ENCODE data around the gene CAMK2G.
"Not testable (repeated sequence)": the region's sequence is repeated elsewhere in the genome, so short reads cannot be mapped to it uniquely, and the experiment has no call there.

CAMK2G gene

DNA sequence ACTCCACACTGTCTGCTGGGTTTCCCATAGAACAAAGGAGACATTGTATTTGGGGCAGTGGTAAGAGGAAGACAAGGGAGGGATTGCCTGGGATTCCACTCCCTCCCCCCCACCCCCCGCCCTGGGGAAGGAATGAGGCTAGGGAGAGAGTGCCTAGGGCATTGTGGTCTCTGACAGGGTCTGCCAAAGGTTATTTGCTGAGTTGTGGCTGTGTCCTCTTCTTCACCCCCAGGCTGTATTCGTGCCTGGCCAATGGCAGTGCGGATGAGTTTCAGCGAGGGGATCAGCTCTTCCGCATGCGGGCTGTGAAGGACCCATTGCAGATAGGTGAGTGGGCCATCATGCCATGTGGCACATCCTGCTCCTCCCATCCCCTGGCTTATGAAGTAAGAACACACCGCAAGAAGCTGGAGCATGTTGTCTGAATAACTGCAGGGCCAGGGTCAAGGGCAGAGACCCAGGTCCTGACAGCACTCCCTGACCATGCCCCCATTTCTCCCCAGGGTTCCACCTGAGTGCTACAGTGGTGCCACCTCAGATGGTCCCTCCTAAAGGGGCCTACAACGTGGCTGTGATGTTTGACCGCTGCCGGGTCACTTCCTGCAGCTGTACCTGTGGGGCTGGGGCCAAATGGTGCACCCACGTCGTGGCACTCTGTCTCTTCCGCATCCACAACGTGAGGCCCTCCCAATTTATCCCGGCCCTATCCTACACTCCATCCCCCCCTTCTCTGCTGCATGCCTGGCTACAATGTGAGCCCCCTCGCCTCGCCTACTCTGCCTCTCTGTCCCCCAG is 85.3 kb downstream of the CAMK2G start:
- Mint-ChIP-seq H3K36me3 (ENCODE audit: low read depth) (peaks cover 35% of the 10 kb centered on the region), H3K27ac (no peak overlapping the region), H3K4me3 (no peak overlapping the region)

DNA sequence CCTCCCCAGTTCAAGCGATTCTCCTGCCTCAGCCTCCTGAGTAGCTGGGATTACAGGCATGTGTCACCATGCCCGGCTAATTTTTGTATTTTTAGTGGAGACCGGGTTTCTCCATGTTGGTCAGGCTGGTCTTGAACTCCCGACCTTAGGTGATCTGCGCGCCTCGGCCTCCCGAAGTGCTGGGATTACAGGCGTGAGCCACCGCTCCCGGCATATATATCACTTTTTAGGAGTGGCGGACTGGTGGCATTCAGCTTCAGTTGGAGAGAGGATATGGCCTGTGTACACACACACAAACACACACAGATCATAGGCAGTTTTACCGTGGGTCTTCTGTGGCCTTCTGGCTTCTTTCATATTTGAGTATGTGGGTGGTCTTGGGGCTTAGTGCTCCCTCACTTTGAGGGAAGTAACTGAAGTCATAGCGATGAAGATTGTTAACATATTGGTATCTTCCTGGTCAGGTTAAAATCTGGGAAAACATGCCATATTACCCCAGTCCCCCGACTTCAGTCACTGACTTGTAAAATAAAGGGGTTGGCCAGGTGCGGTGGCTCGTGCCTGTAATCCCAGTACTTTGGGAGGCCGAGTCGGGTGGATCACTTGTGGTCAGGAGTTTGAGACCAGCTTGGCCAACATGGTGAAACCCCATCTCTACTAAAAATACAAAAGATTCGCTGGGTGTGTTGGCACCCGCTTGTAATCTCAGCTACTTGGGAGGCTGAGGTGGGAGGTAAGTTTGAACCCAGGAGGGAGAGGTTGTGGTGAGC is 87.1 kb downstream of the CAMK2G start:
- not testable (repeated sequence) for H3K27ac Mint-ChIP-seq; H3K27me3 Mint-ChIP-seq (ENCODE audit: low read depth); H3K9me3 Mint-ChIP-seq
- Mint-ChIP-seq H3K36me3 (ENCODE audit: low read depth) (peaks cover 27% of the 10 kb centered on the region), H3K4me1 (ENCODE audit: low read depth) (peaks cover 30% of the 10 kb centered on the region), H3K4me3 (peak overlapping the region; percentile 58)

More for the DNA sequence above, 85.3 kb downstream of the CAMK2G start:
- H3K9me3 Mint-ChIP-seq = no peaks in the 10 kb centered on the region
- no peaks in the 10 kb centered on the region for H3K27me3 Mint-ChIP-seq (ENCODE audit: low read depth)
- H3K4me1 Mint-ChIP-seq (ENCODE audit: low read depth) = peaks cover 22% of the 10 kb centered on the region

- Mint-ChIP-seq H3K4me1 (ENCODE audit: low read depth) (peaks cover 34% of the 10 kb centered on the region), H3K9me3 (no peaks in the 10 kb centered on the region), H3K36me3 (ENCODE audit: low read depth) (peaks cover 28% of the 10 kb centered on the region), H3K4me3 (peak overlapping the region; percentile 90), H3K27me3 (ENCODE audit: low read depth) (no peaks in the 10 kb centered on the region), H3K27ac (peak overlapping the region; percentile 86)
Observed at GRCh38 chr10:73786512-73786885, 87.9 kb downstream of the CAMK2G start.

DNA sequence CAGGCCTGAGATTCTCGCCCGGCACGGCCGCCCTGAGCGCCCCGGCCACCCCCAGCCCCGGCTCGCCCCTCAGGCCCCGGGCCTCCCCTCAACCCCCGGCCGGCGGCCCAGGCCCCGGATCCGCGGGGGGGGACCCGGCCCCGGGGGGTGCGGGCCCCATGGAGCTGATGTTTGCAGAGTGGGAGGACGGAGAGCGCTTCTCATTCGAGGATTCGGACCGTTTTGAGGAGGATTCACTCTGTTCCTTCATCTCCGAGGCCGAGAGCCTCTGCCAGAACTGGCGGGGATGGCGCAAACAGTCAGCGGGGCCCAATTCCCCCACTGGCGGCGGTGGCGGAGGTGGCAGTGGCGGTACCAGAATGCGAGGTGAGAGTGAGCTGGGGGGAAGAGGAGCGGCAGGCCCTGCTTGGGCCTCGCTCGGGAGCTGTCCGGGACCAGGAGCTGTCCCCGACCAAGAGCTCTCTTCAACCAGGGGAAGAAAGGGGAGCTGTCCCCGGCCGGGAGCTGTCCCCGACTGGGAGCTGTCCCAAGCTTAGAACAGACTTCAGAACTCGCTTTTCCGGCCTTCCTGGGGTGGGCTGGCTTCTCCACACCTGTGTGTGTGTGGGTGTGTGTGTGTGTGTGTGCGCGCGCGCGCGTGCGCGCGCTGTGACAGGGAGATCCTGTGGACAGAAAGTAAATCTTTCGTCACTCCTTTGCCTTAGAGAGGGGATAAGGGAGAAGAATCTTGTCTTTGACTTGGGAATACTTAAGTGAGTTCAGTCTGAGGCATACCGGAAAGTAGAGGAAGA is 88.4 kb downstream of the CAMK2G start:
- peak overlapping the region; percentile 98 for H3K27ac Mint-ChIP-seq

GRCh38 chr10:73785211-73785720 is 89.1 kb downstream of the CAMK2G start, which contains the start of gene ZSWIM8:
Gene ZSWIM8 (plus strand): TSS chr10:73785606. CDS start chr10:73785879, 273 bp downstream.
- Mint-ChIP-seq H3K4me1 (ENCODE audit: low read depth) (peaks cover 40% of the 10 kb centered on the region), H3K9me3 (no peaks in the 10 kb centered on the region), H3K36me3 (ENCODE audit: low read depth) (peaks cover 22% of the 10 kb centered on the region), H3K4me3 (peak within 1 kb of the TSS; percentile 93), H3K27ac (peak within 1 kb of the TSS; percentile 98), H3K27me3 (ENCODE audit: low read depth) (no peaks in the 10 kb centered on the region)

More for the DNA sequence above, 88.4 kb downstream of the CAMK2G start:
- Mint-ChIP-seq H3K4me3 (peak overlapping the region; percentile 93), H3K36me3 (ENCODE audit: low read depth) (peaks cover 23% of the 10 kb centered on the region), H3K9me3 (no peaks in the 10 kb centered on the region), H3K27me3 (ENCODE audit: low read depth) (no peaks in the 10 kb centered on the region), H3K4me1 (ENCODE audit: low read depth) (peaks cover 35% of the 10 kb centered on the region)

DNA sequence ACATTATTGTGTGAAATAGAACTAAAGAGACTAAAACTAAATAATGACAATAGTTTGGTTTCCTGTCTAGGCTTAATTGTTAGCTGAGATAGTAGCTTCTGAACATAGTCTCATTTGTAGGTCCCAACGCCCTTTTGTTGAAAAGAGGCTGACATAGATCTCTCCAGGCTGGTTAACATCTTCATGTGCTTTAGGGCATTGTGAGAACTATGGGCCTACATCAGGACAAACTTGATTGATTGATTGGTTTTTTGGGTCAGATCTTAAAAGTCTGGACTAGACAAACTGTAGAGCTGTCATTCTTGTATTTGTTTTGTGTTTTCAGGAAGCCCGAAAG is 91.6 kb downstream of the CAMK2G start:
- H3K9me3 Mint-ChIP-seq = no peaks in the 10 kb centered on the region
- H3K27me3 Mint-ChIP-seq (ENCODE audit: low read depth) = no peaks in the 10 kb centered on the region
- peaks cover 44% of the 10 kb centered on the region for H3K4me1 Mint-ChIP-seq (ENCODE audit: low read depth)
- peaks cover 25% of the 10 kb centered on the region for H3K36me3 Mint-ChIP-seq (ENCODE audit: low read depth)
- peak overlapping the region; percentile 100 for H3K4me3 Mint-ChIP-seq
- H3K27ac Mint-ChIP-seq = peak overlapping the region; percentile 100

- Mint-ChIP-seq H3K36me3 (ENCODE audit: low read depth) (peaks cover 25% of the 10 kb centered on the region), H3K4me1 (ENCODE audit: low read depth) (peaks cover 45% of the 10 kb centered on the region), H3K27me3 (ENCODE audit: low read depth) (no peaks in the 10 kb centered on the region), H3K27ac (peak within 1 kb of the TSS; percentile 100), H3K4me3 (peak within 1 kb of the TSS; percentile 100), H3K9me3 (no peaks in the 10 kb centered on the region)
Observed at GRCh38 chr10:73781879-73782748, 92.2 kb downstream of the CAMK2G start, which contains the start of gene CHCHD1. Gene CHCHD1 (plus strand): TSS chr10:73782048. CDS start chr10:73782076, 28 bp downstream.

DNA sequence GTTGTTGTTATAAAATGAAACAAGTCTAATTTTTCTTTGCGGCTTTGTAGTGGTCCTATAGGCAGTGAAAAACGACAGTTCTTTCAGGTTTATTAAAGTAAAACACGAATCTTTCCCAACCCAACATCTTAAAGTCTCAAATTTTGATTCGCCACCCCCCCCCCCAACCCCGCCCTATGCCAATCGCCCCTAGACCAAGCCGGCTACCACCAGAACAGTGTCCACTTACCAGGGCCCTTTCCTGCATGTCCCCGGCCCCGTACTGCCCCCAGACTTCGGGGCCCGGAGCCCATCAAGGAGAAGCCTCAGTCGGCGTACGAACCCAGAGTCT is 92.8 kb downstream of the CAMK2G start:
- peak overlapping the region; percentile 100 for H3K27ac Mint-ChIP-seq
- peaks cover 45% of the 10 kb centered on the region for H3K4me1 Mint-ChIP-seq (ENCODE audit: low read depth)
- peak overlapping the region; percentile 100 for H3K4me3 Mint-ChIP-seq

DNA sequence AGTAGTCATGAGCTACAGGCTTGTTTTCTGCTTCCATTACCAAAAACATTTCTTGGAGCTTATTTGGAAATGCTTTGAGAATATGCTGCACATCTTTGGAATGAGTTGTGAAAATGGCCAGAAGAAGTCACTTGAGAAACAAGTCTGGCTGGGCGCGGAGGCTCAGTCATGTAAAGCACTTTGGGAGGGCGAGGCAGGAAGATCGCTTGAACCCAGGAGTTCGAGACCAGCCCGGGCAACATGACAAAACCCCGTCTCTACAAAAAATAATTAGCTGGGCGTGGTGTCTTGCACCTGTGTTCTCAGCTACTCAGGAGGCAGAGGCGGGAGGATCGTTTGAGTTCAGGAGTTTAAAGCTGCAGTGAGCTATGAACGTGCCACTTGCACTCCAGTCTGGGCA is 93.4 kb downstream of the CAMK2G start:
- no peaks in the 10 kb centered on the region for H3K9me3 Mint-ChIP-seq
- peaks cover 39% of the 10 kb centered on the region for H3K4me1 Mint-ChIP-seq (ENCODE audit: low read depth)
- H3K36me3 Mint-ChIP-seq (ENCODE audit: low read depth) = peaks cover 27% of the 10 kb centered on the region
- peak overlapping the region; percentile 100 for H3K4me3 Mint-ChIP-seq
- peak overlapping the region; percentile 100 for H3K27ac Mint-ChIP-seq
- H3K27me3 Mint-ChIP-seq (ENCODE audit: low read depth) = no peaks in the 10 kb centered on the region

More for the DNA sequence above, 92.8 kb downstream of the CAMK2G start:
- peaks cover 29% of the 10 kb centered on the region for H3K36me3 Mint-ChIP-seq (ENCODE audit: low read depth)
- no peaks in the 10 kb centered on the region for H3K9me3 Mint-ChIP-seq
- no peaks in the 10 kb centered on the region for H3K27me3 Mint-ChIP-seq (ENCODE audit: low read depth)

- Mint-ChIP-seq H3K36me3 (ENCODE audit: low read depth) (peaks cover 33% of the 10 kb centered on the region), H3K27ac (peak overlapping the region; percentile 60), H3K27me3 (ENCODE audit: low read depth) (no peaks in the 10 kb centered on the region), H3K4me3 (peak overlapping the region; percentile 100), H3K9me3 (no peaks in the 10 kb centered on the region), H3K4me1 (ENCODE audit: low read depth) (peaks cover 43% of the 10 kb centered on the region)
Observed at GRCh38 chr10:73780301-73780700, 94.1 kb downstream of the CAMK2G start.

DNA sequence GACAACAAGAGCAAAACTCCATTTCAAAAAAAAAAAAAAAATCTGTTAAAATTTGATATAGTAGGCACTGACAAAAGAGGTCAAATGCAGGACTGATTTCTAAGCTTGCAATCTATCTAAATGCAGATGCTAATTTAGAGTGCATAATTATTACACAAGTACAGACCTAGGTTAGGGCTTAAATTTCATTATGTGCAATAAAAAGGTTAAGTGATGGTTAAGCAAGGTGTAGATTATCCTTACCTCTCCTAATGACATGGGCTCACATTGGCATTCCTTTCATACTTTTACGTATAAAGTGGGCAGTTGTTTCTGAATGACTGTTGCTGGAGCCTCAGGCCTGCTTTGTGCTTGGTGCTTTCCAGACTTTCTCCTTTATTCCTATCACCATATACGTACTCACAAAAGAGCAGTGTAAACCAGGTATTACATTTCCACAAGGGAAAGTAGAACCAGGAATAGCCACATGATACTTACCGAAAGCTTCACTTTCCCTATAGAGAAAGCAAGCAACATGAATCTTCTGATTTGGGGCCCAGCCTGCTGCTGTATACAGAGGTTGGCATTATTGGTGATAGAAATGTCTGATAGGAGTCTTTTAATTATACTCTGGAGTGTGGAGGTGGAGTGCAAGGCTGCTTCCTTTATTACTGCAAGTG is 94.7 kb downstream of the CAMK2G start:
- peaks cover 45% of the 10 kb centered on the region for H3K4me1 Mint-ChIP-seq (ENCODE audit: low read depth)
- peak overlapping the region; percentile 43 for H3K4me3 Mint-ChIP-seq
- no peaks in the 10 kb centered on the region for H3K9me3 Mint-ChIP-seq
- no peaks in the 10 kb centered on the region for H3K27me3 Mint-ChIP-seq (ENCODE audit: low read depth)
- peaks cover 35% of the 10 kb centered on the region for H3K36me3 Mint-ChIP-seq (ENCODE audit: low read depth)
- H3K27ac Mint-ChIP-seq = peak overlapping the region; percentile 27

GRCh38 chr10:73779018-73779417 is 95.3 kb downstream of the CAMK2G start:
- Mint-ChIP-seq H3K27me3 (ENCODE audit: low read depth) (no peaks in the 10 kb centered on the region), H3K27ac (no peak overlapping the region), H3K36me3 (ENCODE audit: low read depth) (peaks cover 41% of the 10 kb centered on the region), H3K4me1 (ENCODE audit: low read depth) (peaks cover 50% of the 10 kb centered on the region), H3K9me3 (no peaks in the 10 kb centered on the region), H3K4me3 (no peak overlapping the region)

DNA sequence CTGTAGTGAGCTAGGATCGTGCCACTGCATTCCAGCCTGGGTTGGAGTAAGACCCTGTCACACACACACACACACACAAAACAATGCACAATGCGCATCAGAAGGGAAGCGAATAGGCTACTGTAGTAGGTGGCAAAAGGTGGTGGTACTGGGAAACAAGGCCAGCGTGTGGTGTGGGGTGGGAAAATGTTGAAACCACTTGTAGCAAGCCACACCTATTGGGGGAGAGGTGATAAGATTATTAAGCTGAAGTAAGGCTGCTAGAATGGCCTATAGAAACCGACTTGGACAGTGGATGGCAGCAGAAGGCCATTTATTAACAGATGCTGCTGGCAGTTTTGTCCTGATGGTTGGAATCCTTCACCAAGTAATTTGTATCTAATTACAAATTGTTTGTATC is 99.7 kb downstream of the CAMK2G start:
- Mint-ChIP-seq H3K27me3 (ENCODE audit: low read depth) (no peaks in the 10 kb centered on the region), H3K9me3 (no peaks in the 10 kb centered on the region), H3K4me3 (peak overlapping the region; percentile 96), H3K27ac (peak overlapping the region; percentile 46), H3K36me3 (ENCODE audit: low read depth) (peaks cover 56% of the 10 kb centered on the region), H3K4me1 (ENCODE audit: low read depth) (peaks cover 46% of the 10 kb centered on the region)

Data from T-helper 1 cell treated with Interleukin-12 subunit alpha and Interleukin-12 subunit beta and Interleukin-4 antibody, amounts not matched to agents 30 μg/mL and 1 μg/mL, for 36 hours (primary cell).